Chondrocyte (in vitro differentiated cells): ENCODE measurements around the gene CEACAM5. TPM values are rescaled to one million over a fixed set of nuclear protein-coding genes. Genes with fewer than 3 reads are reported as not detected.

ENCODE experiments used
- DNase-seq: peaks from one replicate; pipeline ENCODE4 v3.0.0; 2021; ENCODE audit warnings: mixed read lengths, low spot score
- H3K27ac Mint-ChIP-seq: one replicate; pipeline ENCODE4 v1.8.0; 2021; ENCODE audit warnings: mild to moderate bottlenecking, moderate library complexity, mixed read lengths; ENCODE audit not compliant: unreplicated experiment
- H3K27me3 Mint-ChIP-seq: 2 replicates; pipeline ENCODE4 v1.8.0; 2021; ENCODE audit warnings: low read depth, mixed read lengths
- H3K36me3 Mint-ChIP-seq: 2 replicates; pipeline ENCODE4 v1.8.0; 2021; ENCODE audit warnings: low read depth, mixed read lengths
- H3K4me1 Mint-ChIP-seq: 2 replicates; pipeline ENCODE4 v1.8.0; 2021; ENCODE audit warnings: low read depth, mild to moderate bottlenecking, mixed read lengths
- H3K4me3 Mint-ChIP-seq: one replicate; pipeline ENCODE4 v1.8.0; 2021; ENCODE audit warnings: mild to moderate bottlenecking, moderate library complexity, mixed read lengths; ENCODE audit not compliant: unreplicated experiment
- H3K9me3 Mint-ChIP-seq: 2 replicates; pipeline ENCODE4 v1.8.0; 2021; ENCODE audit warnings: low read depth, mixed read lengths
- total RNA-seq: library from RNA; stranded (reverse); gene quantifications from 3 replicates; pipeline ENCODE4 v1.2.1, GENCODE V29; 2021
- TF ChIP-seq, protein P1 (sequence below): fragments of 200-600 bp; sonication (generic); IDR thresholded peaks from 2 replicates; pipeline ENCODE4 v1.5.0; 2021; ENCODE audit warnings: antibody characterized with exemption, mild to moderate bottlenecking, moderate library complexity

Gene CEACAM5
- total RNA-seq, 1 donor from 2014 or later, result not detected

GRCh38 chr19:41709951-41710645, 1.7 kb downstream of the CEACAM5 start:
- Mint-ChIP-seq H3K36me3 (no peaks in the 10 kb centered on the region), H3K27me3 (peaks cover 22% of the 10 kb centered on the region), H3K4me3 (no peak overlapping the region), H3K9me3 (no peaks in the 10 kb centered on the region), H3K27ac (no peak overlapping the region), H3K4me1 (no peaks in the 10 kb centered on the region)
- TF ChIP-seq, protein P1, sequence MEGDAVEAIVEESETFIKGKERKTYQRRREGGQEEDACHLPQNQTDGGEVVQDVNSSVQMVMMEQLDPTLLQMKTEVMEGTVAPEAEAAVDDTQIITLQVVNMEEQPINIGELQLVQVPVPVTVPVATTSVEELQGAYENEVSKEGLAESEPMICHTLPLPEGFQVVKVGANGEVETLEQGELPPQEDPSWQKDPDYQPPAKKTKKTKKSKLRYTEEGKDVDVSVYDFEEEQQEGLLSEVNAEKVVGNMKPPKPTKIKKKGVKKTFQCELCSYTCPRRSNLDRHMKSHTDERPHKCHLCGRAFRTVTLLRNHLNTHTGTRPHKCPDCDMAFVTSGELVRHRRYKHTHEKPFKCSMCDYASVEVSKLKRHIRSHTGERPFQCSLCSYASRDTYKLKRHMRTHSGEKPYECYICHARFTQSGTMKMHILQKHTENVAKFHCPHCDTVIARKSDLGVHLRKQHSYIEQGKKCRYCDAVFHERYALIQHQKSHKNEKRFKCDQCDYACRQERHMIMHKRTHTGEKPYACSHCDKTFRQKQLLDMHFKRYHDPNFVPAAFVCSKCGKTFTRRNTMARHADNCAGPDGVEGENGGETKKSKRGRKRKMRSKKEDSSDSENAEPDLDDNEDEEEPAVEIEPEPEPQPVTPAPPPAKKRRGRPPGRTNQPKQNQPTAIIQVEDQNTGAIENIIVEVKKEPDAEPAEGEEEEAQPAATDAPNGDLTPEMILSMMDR, result no peak
- DNase-seq, result no peak

- Mint-ChIP-seq H3K36me3 (no peaks in the 10 kb centered on the region), H3K9me3 (no peaks in the 10 kb centered on the region), H3K27me3 (peaks cover 21% of the 10 kb centered on the region), H3K4me3 (no peak overlapping the region), H3K27ac (no peak overlapping the region), H3K4me1 (no peaks in the 10 kb centered on the region)
- DNase-seq, result no peak
- TF ChIP-seq, protein P1, result no peak
Observed at GRCh38 chr19:41711376-41712261, 3.2 kb downstream of the CEACAM5 start.

DNA sequence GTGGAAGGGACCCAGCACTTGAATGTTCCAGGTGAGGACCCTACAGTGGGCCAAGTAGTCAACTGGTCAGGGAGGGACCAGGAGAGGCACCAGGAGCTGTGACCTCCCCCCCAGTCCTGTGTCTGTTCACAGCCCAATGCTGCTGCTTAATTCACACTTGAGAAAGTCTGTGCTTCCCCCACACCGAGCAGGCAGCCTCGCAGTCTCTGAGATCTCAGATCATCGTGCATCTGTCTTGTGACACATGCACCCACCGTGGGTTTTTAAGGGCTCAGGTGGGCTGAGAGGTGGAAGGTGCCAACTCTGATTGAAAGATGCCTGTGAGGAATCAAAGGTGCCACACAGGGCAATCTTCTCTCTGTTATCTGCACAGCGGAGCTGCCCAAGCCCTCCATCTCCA, 6.2 kb downstream of the CEACAM5 start:
- H3K27ac Mint-ChIP-seq, result no peak overlapping the region
- H3K4me1 Mint-ChIP-seq, result no peaks in the 10 kb centered on the region
- DNase-seq, result no peak
- no peaks in the 10 kb centered on the region for H3K9me3 Mint-ChIP-seq
- H3K36me3 Mint-ChIP-seq, result no peaks in the 10 kb centered on the region
- TF ChIP-seq, protein P1, result no peak
- H3K27me3 Mint-ChIP-seq, result peaks cover 18% of the 10 kb centered on the region
- H3K4me3 Mint-ChIP-seq, result no peak overlapping the region

DNA sequence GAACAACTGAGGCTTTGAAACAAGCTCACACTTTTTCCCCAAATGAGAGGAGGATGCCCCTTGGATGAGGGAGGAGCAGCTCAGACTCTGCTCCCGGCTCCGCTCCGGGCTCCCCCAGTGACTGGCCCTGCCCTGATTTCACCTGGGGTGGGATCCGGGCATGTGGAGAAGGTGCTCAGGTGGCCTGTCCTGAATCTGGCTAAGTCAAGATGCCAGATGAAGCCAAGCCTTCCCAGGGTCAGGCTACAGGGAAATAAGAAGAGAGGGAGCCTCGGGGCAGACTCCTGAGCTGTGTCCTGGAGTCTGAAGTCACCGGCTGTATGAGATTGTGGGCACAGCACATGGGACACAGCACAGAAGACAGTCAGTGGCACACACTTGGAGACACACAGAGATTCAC, 10.3 kb downstream of the CEACAM5 start:
- Mint-ChIP-seq H3K4me1 (no peaks in the 10 kb centered on the region), H3K4me3 (no peak overlapping the region), H3K36me3 (no peaks in the 10 kb centered on the region), H3K27me3 (peaks cover 15% of the 10 kb centered on the region), H3K27ac (no peak overlapping the region), H3K9me3 (no peaks in the 10 kb centered on the region)
- DNase-seq, result no peak
- TF ChIP-seq, protein P1, result no peak

DNA sequence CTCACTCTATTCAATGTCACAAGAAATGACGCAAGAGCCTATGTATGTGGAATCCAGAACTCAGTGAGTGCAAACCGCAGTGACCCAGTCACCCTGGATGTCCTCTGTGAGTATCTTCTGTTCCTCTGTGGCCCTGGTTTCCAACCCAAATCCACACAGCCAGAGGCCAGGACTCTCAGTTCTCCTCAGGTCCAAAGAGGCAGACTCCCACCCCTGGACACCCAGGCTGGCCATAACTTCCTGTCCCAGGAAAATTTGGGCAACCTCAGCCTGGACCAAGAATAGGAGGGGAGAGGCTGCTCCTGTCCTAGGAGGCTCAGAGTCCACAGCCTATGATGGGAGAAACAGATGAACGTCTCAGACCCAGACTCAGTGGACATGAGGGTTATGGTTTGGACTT, 11.7 kb downstream of the CEACAM5 start:
- TF ChIP-seq, protein P1, result no peak
- Mint-ChIP-seq H3K9me3 (no peaks in the 10 kb centered on the region), H3K4me1 (no peaks in the 10 kb centered on the region), H3K36me3 (no peaks in the 10 kb centered on the region), H3K27me3 (peaks cover 11% of the 10 kb centered on the region), H3K27ac (no peak overlapping the region), H3K4me3 (no peak overlapping the region)
- no peak for DNase-seq
